Endothelial cell (in vitro differentiated cells): ENCODE measurements around the gene CRPPA. TPM values are rescaled to one million over a fixed set of nuclear protein-coding genes. Genes with fewer than 3 reads are reported as not detected.
"Not testable (repeated sequence)": the region's sequence is repeated elsewhere in the genome, so short reads cannot be mapped to it uniquely, and the experiment has no call there.

Source experiments
- DNase-seq: peaks from one replicate; pipeline ENCODE4 v3.0.0; 2021; ENCODE audit warnings: low spot score
- H3K27ac Mint-ChIP-seq: one replicate; pipeline ENCODE4 v1.8.0; 2021; ENCODE audit warnings: mixed read lengths, inconsistent platforms; ENCODE audit not compliant: unreplicated experiment
- H3K27me3 Mint-ChIP-seq: one replicate; pipeline ENCODE4 v1.8.0; 2021; ENCODE audit warnings: mild to moderate bottlenecking, moderate library complexity, mixed read lengths, inconsistent platforms; ENCODE audit not compliant: unreplicated experiment
- H3K36me3 Mint-ChIP-seq: one replicate; pipeline ENCODE4 v1.8.0; 2021; ENCODE audit warnings: mild to moderate bottlenecking, low read depth, mixed read lengths, inconsistent platforms; ENCODE audit not compliant: unreplicated experiment
- H3K4me1 Mint-ChIP-seq: one replicate; pipeline ENCODE4 v1.8.0; 2021; ENCODE audit warnings: mild to moderate bottlenecking, mixed read lengths, inconsistent platforms; ENCODE audit not compliant: unreplicated experiment
- H3K4me3 Mint-ChIP-seq: one replicate; pipeline ENCODE4 v1.8.0; 2021; ENCODE audit warnings: mild to moderate bottlenecking, mixed read lengths, inconsistent platforms; ENCODE audit not compliant: unreplicated experiment
- H3K9me3 Mint-ChIP-seq: one replicate; pipeline ENCODE4 v1.8.0; 2021; ENCODE audit warnings: mixed read lengths, inconsistent platforms; ENCODE audit not compliant: unreplicated experiment
- CTCF ChIP-seq: fragments of 200-600 bp; sonication (generic); IDR thresholded peaks from one replicate; pipeline ENCODE4 v1.5.0; 2021; ENCODE audit warnings: antibody characterized with exemption; ENCODE audit not compliant: unreplicated experiment
- total RNA-seq: library from RNA; stranded (reverse); fragmentation: NEBNext Ultra II Directional; extraction: Animal tissue kit (Norgen Biotek cat#: 25700); gene quantifications from one replicate; pipeline ENCODE4 v1.2.1, GENCODE V29; 2021; ENCODE audit not compliant: unreplicated experiment

The CRPPA gene
- total RNA-seq, 1 donor from 2014 or later: 3.2 TPM

- Mint-ChIP-seq H3K27me3 (no peaks in the 10 kb centered on the region), H3K4me3 (no peak overlapping the region), H3K4me1 (no peaks in the 10 kb centered on the region), H3K27ac (no peak overlapping the region), H3K36me3 (no peaks in the 10 kb centered on the region), H3K9me3 (no peaks in the 10 kb centered on the region)
- no peak for TF ChIP-seq CTCF
- DNase-seq: no peak
These were observed 41.1 kb upstream of the CRPPA start for GRCh38 chr7:16462431-16462889.

- H3K36me3 Mint-ChIP-seq: no peaks in the 10 kb centered on the region
- no peaks in the 10 kb centered on the region for H3K4me1 Mint-ChIP-seq
- no peak overlapping the region for H3K4me3 Mint-ChIP-seq
- no peaks in the 10 kb centered on the region for H3K9me3 Mint-ChIP-seq
- DNase-seq: no peak
- TF ChIP-seq CTCF: no peak
- H3K27me3 Mint-ChIP-seq: no peaks in the 10 kb centered on the region
- H3K27ac Mint-ChIP-seq: no peak overlapping the region
These were observed 39.6 kb upstream of the CRPPA start for GRCh38 chr7:16460789-16461493.

- not testable (repeated sequence) for H3K27ac Mint-ChIP-seq, H3K4me3 Mint-ChIP-seq, H3K9me3 Mint-ChIP-seq, DNase-seq, H3K4me1 Mint-ChIP-seq, H3K36me3 Mint-ChIP-seq, H3K27me3 Mint-ChIP-seq
These were observed 35.0 kb upstream of the CRPPA start for GRCh38 chr7:16456303-16456702.

GRCh38 chr7:16455591-16455990 is 34.3 kb upstream of the CRPPA start:
- DNase-seq: no peak
- Mint-ChIP-seq H3K27me3 (no peaks in the 10 kb centered on the region), H3K27ac (no peak overlapping the region), H3K9me3 (no peaks in the 10 kb centered on the region), H3K4me1 (no peaks in the 10 kb centered on the region), H3K4me3 (no peak overlapping the region), H3K36me3 (no peaks in the 10 kb centered on the region)
- no peak for TF ChIP-seq CTCF

GRCh38 chr7:16450366-16450765 is 29.0 kb upstream of the CRPPA start:
- Mint-ChIP-seq H3K36me3 (no peaks in the 10 kb centered on the region), H3K4me1 (no peaks in the 10 kb centered on the region), H3K27ac (no peak overlapping the region), H3K4me3 (no peak overlapping the region), H3K9me3 (no peaks in the 10 kb centered on the region), H3K27me3 (no peaks in the 10 kb centered on the region)
- TF ChIP-seq CTCF: no peak
- DNase-seq: no peak
